Renal pelvis (tissue), 12 donors: ENCODE results near the gene ZNF613. TPM values are rescaled to one million over a fixed set of nuclear protein-coding genes. Genes with fewer than 3 reads are reported as not detected.
"Not testable (repeated sequence)": the region's sequence is repeated elsewhere in the genome, so short reads cannot be mapped to it uniquely, and the experiment has no call there.

Source experiments
- DNase-seq: peaks from one replicate; pipeline ENCODE4 v3.0.0-alpha.2; 2013
- long read RNA-seq, 16 experiments: transcript quantifications; one replicate each; lab custom pipeline, GENCODE V29; 2026
- polyA plus RNA-seq, 3 donors: library from polyadenylated mRNA; unstranded; fragments of 120-200 nt; gene quantifications; one replicate each; pipeline ENCODE4 v1.2.1, GENCODE V29; 2013; ENCODE audit not compliant: insufficient read length in 3 of 3

The ZNF613 gene
- polyA plus RNA-seq, result 10 to 100 TPM; 12.7 to 15.1 (median 13.7) TPM
- long read RNA-seq, donor 1, result 0 reads
- long read RNA-seq, donor 2, result 0 reads
- long read RNA-seq, donor 3, result 0 reads
- long read RNA-seq, donor 4, result 0 reads
- long read RNA-seq, donor 5, partial matches to known transcripts, result 0 of 2 reads
- long read RNA-seq, donor 5, other reads (novel, unspliced or antisense), result 0 of 2 reads
- long read RNA-seq, donor 6, result 0 reads
- long read RNA-seq, donor 7, partial matches to known transcripts, result 0 of 1 reads
- long read RNA-seq, donor 7, other reads (novel, unspliced or antisense), result 0 of 1 reads
- long read RNA-seq, donor 8, partial matches to known transcripts, result 0 of 2 reads
- long read RNA-seq, donor 8, other reads (novel, unspliced or antisense), result 0 of 2 reads
- long read RNA-seq, donor 9, partial matches to known transcripts, result 0 of 2 reads
- long read RNA-seq, donor 9, other reads (novel, unspliced or antisense), result 0 of 2 reads
- long read RNA-seq, donor 10, partial matches to known transcripts, result 0 of 2 reads
- long read RNA-seq, donor 10, other reads (novel, unspliced or antisense), result 0 of 2 reads
- long read RNA-seq, donor 11, partial matches to known transcripts, result 0 of 1 reads
- long read RNA-seq, donor 11, other reads (novel, unspliced or antisense), result 0 of 1 reads
- long read RNA-seq, donor 12, partial matches to known transcripts, result 0 of 2 reads
- long read RNA-seq, donor 12, other reads (novel, unspliced or antisense), result 0 of 2 reads
- long read RNA-seq, donor 13, partial matches to known transcripts, result 0 of 14 reads
- long read RNA-seq, donor 13, other reads (novel, unspliced or antisense), result 14 of 14 reads
- long read RNA-seq, donor 14, partial matches to known transcripts, result 0 of 3 reads
- long read RNA-seq, donor 14, other reads (novel, unspliced or antisense), result 0 of 3 reads
- long read RNA-seq, donor 15, partial matches to known transcripts, result 0 of 1 reads
- long read RNA-seq, donor 15, other reads (novel, unspliced or antisense), result 0 of 1 reads
- long read RNA-seq, donor 16, partial matches to known transcripts, result 0 of 3 reads
- long read RNA-seq, donor 16, other reads (novel, unspliced or antisense), result 0 of 3 reads

DNA sequence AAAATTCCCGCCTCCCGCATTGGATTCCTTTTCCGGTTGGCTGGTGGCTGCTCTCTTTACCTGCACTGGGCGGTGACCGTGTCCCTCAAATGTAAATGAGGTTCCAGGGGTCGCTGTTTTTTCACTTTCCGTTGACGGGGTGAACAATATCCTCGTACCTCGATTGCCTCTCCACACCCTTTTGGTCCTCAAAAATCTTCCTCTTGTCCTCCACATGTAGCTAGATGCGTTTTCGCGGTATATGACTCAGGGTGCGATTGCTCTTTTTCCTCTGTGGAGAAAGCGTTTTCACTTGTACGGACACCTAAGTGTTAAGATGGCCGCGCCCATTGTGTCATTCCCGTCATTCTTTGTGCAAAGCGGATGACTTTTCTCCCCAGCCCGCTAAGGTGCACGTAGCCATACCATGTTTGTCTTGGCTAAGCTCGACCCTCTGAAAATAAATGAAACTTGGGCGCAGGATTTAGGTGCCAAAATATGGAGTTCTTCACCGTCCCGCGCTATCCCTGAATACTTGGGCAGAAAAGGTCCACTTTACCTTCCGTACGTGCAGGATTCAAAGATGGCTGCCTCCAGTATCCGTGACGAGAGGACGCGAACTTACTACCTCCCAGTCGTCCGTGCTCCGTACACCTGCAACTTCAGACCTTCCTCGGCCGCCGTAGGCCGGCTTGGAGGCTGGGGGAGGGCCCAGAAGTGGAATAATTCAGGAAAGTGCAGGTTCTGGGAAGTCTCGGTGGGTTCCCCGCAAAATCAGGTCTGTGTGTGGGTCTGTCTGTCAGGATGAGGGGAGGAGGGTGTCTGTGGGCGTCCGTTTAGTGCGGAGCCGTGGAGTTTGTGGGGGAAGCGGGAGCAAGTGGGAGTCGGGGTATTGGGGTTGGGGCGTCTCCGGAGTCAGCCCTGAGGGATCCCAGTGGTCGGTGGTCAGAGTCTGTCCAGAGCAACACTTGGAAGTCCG, at the start of gene ZNF613:
ZNF613 (plus strand) TSS at position 689 of the 958 bp plus-strand sequence. CDS start 8,749 bp downstream, outside the sequence.
- DNase-seq, result peak; percentile 95

DNA sequence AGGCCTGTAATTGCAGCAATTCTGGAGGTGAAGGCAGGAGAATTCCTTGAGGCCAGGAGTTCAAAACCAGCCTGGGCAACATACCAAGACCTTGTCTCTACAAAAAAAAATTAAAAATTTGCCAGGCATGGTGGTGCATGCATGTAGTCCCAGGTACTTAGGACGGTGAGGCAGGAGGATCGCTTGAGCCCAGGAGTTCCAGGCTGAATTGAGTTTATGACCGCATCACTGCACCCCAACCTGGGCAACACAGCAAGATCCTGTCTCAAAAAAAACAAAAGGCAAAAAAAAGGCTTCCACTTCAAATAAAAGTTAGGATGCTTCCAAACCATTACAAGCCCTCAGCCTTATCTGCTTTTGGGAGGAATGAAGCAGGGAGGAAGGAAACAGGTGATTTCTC, 44.8 kb upstream of the ZNF613 start:
- DNase-seq, result no peak

DNA sequence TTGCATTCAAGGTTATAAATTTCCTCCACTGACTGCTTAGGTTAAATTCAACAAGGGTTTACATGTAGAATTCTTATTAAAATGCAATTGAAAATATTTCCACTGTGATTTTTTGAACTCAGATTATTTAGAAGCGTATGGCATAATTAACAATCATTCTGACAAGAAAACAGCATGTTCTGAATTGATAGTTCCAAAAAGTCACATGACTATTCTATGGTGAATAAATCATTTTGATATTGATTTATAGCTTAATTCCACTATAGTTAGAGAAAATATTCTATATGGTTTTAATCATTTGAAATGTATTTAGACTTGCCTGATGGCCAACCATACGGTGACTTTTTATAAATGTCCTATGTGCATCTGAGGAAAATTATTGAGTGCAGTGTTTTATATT, 42.6 kb upstream of the ZNF613 start:
- DNase-seq, result no peak

DNA sequence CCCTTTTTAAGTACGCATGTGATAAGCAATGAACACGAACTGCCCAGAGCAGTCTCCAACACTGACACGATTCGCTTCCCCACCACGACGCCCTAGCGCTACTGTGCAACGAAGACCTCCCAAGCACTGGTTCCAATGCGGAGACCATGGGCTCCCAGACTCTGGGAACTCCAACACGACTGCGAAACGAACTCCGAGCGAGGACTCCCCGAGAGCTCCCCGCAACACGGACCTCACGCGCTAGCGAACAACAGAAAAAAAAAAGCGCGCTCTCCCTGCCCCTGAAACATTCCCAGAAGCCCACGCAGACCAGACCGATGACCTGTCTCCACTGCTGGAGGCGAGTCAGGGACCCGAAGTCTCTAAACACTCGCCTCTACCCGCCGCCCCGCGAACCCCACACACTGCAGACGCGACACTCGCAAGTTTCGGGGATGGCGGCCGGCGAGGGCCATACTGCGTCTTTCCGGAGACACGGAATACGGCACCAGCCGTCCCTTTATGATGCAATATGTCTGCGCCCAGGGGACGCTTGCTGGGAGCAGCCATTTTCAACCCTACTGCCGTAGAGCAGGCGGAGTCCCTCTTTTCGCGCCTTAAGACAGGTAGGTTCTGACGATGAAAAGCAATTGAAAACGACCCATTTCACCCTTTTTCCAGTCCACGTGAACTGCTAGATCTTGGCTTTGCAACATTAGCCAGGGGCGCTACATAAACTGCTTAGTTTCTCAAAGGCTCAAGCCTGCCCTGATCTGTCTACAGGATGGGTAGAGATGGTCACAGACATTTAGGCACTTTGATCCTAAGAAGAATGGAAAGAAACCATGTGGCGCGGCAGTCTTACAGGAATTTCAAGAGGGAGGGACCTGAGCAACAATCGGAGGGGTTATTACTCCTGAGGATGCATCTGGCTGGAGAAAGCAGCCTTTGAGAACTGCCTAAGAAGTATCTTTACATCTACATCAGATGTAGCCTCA, 39.5 kb upstream of the ZNF613 start, which contains the start of gene ZNF577:
ZNF577 (minus strand) TSS at position 430 of the 977 bp plus-strand sequence. CDS start 7,569 bp downstream, outside the sequence.
- peak; percentile 96 for DNase-seq

DNA sequence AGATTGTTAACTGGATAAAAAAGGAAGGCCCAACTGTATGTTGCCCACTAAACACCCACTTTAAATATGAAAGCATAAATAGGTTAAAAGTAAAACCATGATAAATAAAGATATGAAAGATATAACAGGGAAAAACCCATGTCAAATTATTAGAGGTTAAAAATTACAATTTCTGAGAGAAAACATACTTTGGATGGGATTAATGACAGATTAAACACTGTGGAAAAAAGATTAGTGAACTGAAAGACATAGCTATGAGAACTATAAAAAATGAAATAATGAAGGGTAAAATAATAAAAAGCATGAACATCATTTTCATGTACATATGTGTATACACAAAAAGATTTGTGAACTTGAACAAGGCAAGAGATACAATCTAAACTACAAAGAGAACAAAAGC, 37.3 kb upstream of the ZNF613 start:
- DNase-seq, result no peak

DNA sequence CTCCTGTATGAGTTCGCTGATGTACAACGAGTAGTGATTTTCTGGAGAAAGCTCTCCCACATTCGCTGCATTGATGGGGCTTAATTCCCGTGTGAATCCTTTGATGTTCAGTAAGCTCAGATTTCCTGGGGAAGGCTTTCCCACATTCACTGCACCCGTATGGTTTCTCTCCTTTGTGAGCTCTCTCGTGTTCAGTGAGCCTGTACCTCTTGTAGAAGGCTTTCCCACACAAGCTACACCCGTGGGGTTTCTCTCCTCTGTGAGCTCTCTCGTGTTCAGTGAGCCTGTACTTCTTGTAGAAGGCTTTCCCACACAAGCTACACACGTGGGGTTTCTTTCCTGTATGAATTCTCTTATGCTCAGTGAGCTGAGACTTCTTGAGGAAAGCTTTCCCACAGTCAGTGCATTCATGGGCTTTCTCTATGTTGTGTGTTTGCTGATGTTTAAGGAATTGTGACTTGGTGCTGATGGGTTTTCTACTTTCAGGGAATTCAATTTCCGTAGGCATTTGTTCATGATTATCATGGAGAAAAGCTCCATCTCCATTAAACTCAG, 36.0 kb upstream of the ZNF613 start:
- no peak for DNase-seq

DNA sequence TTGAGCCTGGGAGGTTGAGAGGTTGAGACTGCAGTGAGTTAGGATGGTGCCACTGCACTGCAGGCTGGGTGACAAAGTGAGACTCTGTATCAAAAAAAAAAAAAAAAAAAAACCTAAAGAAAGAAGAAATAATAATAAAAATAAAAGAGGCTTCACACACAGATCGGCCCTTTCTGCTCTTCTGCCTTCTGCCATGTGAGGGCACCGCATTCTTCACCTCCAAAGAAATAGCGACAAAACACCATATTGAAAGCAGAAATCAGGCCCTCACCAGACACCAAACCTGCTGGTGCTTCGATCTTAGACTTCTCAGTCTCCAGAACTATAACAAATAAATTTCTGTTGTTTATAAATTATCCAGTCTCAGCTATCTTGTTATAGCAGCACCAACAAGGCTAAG, 25.4 kb upstream of the ZNF613 start:
- no peak for DNase-seq

DNA sequence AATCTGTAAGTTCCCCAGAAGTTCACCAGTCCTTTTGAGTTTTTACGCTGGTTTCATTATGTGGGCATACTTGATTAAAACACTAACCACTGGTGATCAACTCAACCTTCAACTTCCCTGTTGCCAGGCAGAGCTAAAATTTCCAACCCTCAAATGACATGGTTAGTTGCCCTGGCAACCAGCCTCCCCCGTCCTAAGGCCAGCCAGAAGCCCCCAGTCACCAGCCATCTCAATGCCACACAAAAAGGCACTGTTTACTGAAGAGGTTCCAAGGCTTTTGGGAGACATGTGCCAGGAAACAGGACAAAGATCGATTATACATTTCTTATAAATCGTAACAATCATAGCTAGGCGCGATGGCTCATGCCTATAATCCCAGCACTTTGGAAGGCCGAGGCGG, 24.1 kb upstream of the ZNF613 start:
- no peak for DNase-seq

DNA sequence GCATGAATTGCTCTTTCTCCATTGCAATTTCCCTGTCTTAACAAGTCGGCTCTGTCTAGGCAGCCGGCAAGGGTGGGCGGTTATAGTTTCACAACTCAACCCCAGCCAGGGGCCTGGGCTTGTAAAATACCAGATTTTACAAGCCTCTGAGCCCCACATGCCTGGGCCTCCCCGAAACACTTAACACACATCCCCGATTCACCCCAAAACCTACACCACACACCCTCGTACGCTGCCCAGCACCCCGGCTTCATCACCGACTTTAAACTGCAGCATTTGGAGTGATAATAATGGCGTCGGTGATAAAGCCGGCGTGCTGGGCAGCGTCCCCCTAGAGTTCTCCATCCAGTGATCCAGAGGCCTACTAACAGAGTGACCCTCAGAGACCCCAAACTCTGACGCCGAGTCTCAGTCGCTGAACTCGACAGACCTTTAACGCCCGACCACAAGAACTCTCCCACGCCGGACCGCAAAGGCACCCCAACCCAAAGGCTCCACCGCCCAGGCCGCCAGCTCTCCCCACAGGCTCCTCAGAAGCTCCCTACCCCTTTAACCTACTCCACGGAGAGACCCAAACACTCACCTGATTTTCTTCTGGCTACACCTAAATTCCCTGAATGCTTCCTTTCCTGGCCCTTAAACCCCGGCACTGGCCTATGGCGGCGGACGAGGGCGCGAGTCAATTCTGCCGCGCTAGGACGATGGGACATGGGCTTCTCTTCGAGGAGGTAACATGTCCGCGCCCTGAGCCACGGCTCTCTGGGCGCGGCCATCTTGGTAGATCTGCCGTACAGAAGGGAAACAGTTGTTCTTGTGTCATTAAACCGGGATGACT, 22.7 kb upstream of the ZNF613 start, which contains the start of gene ZNF649:
ZNF649 (minus strand) TSS at position 687 of the 835 bp plus-strand sequence. CDS start 4,910 bp downstream, outside the sequence.
- peak; percentile 89 for DNase-seq

DNA sequence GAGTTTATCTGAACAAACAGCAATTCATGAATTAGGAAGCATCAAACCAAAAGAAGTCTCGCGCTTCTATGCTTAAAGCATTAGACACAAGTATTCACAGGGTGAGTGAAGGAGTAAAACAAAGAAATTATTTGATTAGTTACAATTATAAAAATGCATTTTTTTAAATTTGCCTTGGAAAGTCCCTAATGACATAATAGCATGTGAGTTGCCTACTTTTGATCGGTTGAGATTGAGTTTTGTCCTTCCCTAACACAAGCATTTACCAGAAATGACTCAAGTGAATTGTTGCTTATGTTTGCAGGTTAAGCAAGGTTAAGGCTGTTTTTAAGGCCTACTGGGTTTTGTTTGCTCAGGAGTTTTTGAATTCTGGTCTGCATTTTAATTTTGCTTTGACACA, 22.1 kb upstream of the ZNF613 start:
- no peak for DNase-seq

DNA sequence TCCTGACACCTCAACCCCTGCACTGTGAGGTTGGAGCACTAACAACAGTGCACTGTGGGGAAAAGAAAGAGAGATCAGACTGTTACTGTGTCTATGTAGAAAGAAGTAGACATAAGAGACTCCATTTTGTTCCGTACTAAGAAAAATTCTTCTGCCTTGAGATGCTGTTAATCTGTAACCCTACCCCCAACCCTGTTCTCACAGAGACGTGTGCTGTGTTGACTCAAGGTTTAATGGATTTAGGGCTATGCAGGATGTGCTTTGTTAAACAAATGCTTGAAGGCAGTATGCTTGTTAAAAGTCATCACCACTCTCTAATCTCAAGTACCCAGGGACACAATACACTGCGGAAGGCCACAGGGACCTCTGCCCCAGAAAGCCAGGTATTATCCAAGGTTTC, 21.6 kb upstream of the ZNF613 start:
- DNase-seq, result not testable (repeated sequence)

DNA sequence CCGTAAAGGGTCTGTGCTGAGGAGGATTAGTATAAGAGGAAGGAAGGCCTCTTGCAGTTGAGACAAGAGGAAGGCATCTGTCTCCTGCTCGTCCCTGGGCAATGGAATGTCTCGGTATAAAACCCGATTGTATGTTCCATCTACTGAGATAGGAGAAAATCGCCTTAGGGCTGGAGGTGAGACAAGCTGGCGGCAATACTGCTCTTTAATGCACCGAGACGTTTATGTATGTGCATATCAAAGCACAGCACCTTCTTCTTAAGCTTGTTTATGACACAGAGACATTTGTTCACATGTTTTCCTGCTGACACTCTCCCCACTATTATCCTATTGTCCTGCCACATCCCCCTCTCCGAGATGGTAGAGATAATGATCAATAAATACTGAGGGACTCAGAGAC, 21.2 kb upstream of the ZNF613 start:
- not testable (repeated sequence) for DNase-seq

DNA sequence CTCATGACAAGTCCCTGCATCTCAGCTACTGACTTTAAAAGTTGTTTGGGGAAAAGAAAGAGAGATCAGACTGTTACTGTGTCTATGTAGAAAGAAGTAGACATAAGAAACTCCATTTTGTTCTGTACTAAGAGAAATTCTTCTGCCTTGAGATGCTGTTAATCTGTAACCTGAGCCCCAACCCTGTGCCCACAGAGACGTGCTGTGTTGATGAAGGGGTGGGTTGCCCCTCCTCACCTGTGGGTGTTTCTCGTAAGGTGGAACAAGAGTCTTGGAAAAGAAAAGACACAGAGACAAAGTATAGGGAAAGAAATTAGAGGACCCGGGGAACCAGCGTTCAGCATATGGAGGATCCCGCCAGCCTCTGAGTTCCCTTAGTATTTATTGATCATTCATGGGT, 19.3 kb upstream of the ZNF613 start:
- not testable (repeated sequence) for DNase-seq

DNA sequence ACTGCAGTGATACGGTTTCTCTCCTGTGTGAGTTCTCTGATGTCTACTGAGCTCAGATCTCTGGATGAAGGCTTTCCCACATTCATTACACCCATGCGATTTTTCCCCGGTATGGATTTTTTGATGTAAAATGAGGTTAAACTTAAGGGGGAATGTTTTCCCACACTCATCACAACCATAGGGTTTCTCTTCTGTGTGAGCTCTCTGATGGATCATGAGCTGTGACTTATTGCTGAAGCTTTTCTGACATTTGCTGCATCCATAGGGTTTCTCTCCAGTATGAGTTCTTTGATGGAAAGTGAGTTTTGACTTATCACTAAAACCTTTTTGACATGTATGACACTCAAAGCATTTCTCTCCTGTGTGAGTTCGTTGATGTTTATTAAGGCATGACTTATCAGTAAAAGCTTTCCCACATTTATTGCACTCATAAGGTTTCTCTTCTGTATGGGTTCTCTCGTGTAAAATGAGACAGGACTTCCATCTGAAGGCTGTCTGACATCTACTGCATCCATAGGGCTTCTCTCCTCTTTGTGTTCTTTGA, 11.9 kb upstream of the ZNF613 start:
- DNase-seq, result no peak

DNA sequence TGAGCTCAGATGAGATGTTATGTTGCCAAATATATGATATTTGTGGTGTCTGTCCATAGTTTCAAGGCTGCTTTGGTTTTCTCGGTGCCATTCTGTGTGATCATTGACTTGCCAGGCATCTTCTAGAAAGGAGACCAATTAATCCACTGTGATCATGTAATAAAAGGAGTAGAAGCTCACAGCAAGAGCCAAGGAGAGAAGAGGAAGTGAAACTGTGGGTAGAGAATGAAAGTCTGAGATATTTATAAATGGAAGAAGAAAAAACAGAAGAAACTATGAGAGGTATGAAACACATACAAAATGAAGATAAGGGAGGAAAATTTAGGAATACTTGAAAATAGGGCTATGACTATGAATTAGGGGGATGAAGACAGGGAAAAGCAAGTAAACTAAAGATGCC, 11.1 kb upstream of the ZNF613 start:
- DNase-seq, result no peak

DNA sequence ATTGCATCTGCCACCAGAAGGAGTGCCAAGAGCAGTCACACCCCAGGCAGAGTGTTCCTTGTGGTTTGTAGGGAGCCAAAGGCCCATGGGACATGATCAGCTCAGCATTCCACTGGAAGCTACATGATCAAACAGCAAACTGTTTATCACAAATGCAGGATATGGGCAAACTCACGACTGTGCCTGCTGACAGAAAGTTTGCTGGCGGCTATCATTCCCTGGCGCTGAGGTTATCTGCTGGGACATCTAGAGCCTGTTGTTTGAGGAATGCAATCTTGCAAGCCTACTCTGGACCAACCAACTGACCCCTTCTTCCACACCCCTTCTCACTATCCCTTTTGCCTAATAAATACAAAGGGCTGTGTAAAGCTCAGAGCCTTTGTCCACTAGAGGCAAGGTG, 7.7 kb upstream of the ZNF613 start:
- DNase-seq, result no peak

DNA sequence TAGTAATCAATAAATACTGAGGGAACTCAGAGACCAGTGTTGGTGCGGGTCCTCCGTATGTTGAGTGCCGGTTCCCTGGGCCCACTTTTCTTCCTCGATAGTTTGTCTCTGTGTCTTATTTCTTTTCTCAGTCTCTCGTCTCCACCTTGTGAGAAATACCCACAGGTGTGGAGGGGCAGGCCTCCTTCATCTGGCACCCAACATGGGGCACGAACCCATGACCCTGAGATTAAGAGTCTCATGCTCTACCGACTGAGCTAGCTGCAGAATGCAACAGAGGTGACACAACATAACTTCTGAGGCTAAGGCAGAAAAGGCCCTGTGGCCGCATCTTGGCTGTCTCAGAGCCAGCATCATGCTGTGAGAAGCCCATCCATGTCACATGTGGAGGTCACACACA, 5.3 kb upstream of the ZNF613 start:
- no peak for DNase-seq

DNA sequence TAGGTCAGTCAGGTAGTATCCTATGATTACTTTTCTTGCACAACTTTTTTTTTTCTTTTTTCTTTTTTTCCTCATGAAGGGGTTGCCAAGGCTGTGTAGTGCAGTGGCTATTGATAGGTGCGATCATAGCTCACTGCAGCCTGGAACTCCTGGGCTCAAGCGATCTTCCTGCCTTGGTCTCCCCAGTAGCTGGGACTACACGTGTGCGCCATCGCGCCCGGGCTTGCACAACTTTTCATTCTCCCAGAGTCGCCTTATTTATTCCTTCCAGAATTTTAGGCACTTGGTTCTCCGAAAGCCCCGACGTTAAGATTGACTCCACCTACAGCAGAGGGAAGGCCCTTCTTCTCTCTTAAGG, 867 bp upstream of the ZNF613 start:
- DNase-seq, result no peak
